WTC11 (cell line): ENCODE results near the gene CCDC178.

Experiments used
- AR ChIP-seq: fragments of 250-450 bp; sonication (Bioruptor Pico); IDR thresholded peaks from 2 replicates; pipeline ENCODE4 v1.9.0; 2021; ENCODE audit warnings: mild to moderate bottlenecking
- E2F4 ChIP-seq: sonication (generic); formaldehyde crosslinking; IDR thresholded peaks from 2 replicates; pipeline ENCODE4 v1.8.1; 2022; ENCODE audit warnings: low read depth, mild to moderate bottlenecking, moderate library complexity, missing genetic modification reagents, borderline replicate concordance
- ESRRA ChIP-seq: sonication (generic); formaldehyde crosslinking; IDR thresholded peaks from 2 replicates; pipeline ENCODE4 v1.8.1; 2022; ENCODE audit warnings: mild to moderate bottlenecking, missing genetic modification reagents, borderline replicate concordance
- ETV6 ChIP-seq: sonication (generic); formaldehyde crosslinking; IDR thresholded peaks from 2 replicates; pipeline ENCODE4 v1.8.1; 2022; ENCODE audit warnings: mild to moderate bottlenecking, missing genetic modification reagents
- IRF2 ChIP-seq: sonication (generic); formaldehyde crosslinking; IDR thresholded peaks from 2 replicates; pipeline ENCODE4 v1.8.0; 2022; ENCODE audit warnings: low read depth, missing genetic modification reagents, borderline replicate concordance
- NR1H2 ChIP-seq: sonication (generic); formaldehyde crosslinking; IDR thresholded peaks from 2 replicates; pipeline ENCODE4 v1.9.0; 2021; ENCODE audit warnings: mild to moderate bottlenecking, moderate library complexity, missing genetic modification reagents
- TF ChIP-seq, protein P1 (sequence below): fragments of 200-600 bp; IDR thresholded peaks from 2 replicates; pipeline ENCODE4 v1.8.0; 2022; ENCODE audit warnings: antibody characterized with exemption
- TF ChIP-seq, protein P2 (sequence below): sonication (generic); formaldehyde crosslinking; IDR thresholded peaks from 2 replicates; pipeline ENCODE4 v1.8.1; 2023; ENCODE audit warnings: mild to moderate bottlenecking, moderate library complexity, missing genetic modification reagents
- TF ChIP-seq, protein P3 (sequence below): sonication (generic); formaldehyde crosslinking; IDR thresholded peaks from 2 replicates; pipeline ENCODE4 v1.8.1; 2023; ENCODE audit warnings: mild to moderate bottlenecking, missing genetic modification reagents, moderate library complexity

- TF ChIP-seq NR1H2 (CRISPR knock-in tag) (no peak), AR (CRISPR knock-in tag) (no peak), ESRRA (CRISPR knock-in tag) (no peak), IRF2 (CRISPR knock-in tag) (no peak), E2F4 (CRISPR knock-in tag) (no peak), ETV6 (CRISPR knock-in tag) (no peak)
- TF ChIP-seq, protein P1, sequence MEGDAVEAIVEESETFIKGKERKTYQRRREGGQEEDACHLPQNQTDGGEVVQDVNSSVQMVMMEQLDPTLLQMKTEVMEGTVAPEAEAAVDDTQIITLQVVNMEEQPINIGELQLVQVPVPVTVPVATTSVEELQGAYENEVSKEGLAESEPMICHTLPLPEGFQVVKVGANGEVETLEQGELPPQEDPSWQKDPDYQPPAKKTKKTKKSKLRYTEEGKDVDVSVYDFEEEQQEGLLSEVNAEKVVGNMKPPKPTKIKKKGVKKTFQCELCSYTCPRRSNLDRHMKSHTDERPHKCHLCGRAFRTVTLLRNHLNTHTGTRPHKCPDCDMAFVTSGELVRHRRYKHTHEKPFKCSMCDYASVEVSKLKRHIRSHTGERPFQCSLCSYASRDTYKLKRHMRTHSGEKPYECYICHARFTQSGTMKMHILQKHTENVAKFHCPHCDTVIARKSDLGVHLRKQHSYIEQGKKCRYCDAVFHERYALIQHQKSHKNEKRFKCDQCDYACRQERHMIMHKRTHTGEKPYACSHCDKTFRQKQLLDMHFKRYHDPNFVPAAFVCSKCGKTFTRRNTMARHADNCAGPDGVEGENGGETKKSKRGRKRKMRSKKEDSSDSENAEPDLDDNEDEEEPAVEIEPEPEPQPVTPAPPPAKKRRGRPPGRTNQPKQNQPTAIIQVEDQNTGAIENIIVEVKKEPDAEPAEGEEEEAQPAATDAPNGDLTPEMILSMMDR, result no peak
- TF ChIP-seq, protein P2, sequence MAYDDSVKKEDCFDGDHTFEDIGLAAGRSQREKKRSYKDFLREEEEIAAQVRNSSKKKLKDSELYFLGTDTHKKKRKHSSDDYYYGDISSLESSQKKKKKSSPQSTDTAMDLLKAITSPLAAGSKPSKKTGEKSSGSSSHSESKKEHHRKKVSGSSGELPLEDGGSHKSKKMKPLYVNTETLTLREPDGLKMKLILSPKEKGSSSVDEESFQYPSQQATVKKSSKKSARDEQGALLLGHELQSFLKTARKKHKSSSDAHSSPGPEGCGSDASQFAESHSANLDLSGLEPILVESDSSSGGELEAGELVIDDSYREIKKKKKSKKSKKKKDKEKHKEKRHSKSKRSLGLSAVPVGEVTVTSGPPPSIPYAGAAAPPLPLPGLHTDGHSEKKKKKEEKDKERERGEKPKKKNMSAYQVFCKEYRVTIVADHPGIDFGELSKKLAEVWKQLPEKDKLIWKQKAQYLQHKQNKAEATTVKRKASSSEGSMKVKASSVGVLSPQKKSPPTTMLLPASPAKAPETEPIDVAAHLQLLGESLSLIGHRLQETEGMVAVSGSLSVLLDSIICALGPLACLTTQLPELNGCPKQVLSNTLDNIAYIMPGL, result no peak
- TF ChIP-seq, protein P3, sequence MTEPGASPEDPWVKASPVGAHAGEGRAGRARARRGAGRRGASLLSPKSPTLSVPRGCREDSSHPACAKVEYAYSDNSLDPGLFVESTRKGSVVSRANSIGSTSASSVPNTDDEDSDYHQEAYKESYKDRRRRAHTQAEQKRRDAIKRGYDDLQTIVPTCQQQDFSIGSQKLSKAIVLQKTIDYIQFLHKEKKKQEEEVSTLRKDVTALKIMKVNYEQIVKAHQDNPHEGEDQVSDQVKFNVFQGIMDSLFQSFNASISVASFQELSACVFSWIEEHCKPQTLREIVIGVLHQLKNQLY (CRISPR knock-in tag), result no peak
Observed at GRCh38 chr18:33459612-33460011, 19.1 kb upstream of the CCDC178 start.
